ENCODE results near the gene ADAMTS2. TPM values are rescaled to one million over a fixed set of nuclear protein-coding genes. Genes with fewer than 3 reads are reported as not detected.

The ADAMTS2 gene
- total RNA-seq, 4 donors from 2014 or later: 39.5 to 61.9 (median 56.4) TPM

GRCh38 chr5:179121667-179122111 lies 223.6 kb downstream of the ADAMTS2 start:
- TF ChIP-seq, protein P1, sequence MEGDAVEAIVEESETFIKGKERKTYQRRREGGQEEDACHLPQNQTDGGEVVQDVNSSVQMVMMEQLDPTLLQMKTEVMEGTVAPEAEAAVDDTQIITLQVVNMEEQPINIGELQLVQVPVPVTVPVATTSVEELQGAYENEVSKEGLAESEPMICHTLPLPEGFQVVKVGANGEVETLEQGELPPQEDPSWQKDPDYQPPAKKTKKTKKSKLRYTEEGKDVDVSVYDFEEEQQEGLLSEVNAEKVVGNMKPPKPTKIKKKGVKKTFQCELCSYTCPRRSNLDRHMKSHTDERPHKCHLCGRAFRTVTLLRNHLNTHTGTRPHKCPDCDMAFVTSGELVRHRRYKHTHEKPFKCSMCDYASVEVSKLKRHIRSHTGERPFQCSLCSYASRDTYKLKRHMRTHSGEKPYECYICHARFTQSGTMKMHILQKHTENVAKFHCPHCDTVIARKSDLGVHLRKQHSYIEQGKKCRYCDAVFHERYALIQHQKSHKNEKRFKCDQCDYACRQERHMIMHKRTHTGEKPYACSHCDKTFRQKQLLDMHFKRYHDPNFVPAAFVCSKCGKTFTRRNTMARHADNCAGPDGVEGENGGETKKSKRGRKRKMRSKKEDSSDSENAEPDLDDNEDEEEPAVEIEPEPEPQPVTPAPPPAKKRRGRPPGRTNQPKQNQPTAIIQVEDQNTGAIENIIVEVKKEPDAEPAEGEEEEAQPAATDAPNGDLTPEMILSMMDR (IDR thresholded peaks at IDR 0.05): no peak
- ATAC-seq (ENCODE audit: low FRiP score) (no peak), DNase-seq (ENCODE audit: low spot score) (no peak)

DNA sequence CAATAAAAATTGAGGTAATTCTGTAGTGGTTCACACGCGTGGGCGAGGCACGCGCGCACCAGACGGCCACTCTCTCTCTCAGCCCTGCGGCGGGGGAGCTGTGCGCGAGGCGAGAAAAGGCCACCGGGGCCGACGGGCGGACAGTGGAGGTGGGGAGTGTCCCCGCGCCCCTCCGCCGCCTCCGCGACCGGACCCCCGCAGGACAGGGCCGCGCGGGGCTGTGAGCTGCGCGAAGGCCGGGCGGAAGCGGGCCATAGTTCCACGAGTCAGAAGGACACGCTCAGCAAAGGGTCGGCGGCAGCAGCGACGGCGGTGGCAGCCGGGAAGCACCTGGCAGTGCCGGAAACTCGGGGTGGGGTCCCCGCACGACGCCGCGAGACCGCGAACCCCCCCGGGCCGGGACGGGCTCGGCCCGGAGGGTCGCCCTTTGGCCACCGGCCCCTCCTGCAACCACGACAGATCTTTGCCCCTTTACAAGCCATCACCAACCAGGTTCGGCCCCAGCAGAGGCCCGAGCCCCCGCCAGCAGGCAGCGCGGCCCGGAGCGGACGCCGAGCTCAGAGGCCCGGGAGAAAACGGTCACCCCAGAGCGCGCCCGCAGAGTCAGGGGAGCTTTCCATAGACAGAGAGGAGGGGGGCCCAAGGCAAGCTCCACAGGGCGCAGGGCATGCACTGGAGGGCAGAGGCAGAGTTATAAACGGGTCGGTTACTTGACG lies 224.2 kb downstream of the ADAMTS2 start:
- DNase-seq (ENCODE audit: low spot score): no peak
- ATAC-seq (ENCODE audit: low FRiP score): no peak
- TF ChIP-seq, protein P1 (IDR thresholded peaks at IDR 0.05): no peak

GRCh38 chr5:179120421-179120861 lies 224.8 kb downstream of the ADAMTS2 start:
- no peak for ATAC-seq (ENCODE audit: low FRiP score)
- TF ChIP-seq, protein P1 (IDR thresholded peaks at IDR 0.05): no peak

GRCh38 chr5:179119415-179120170 lies 225.7 kb downstream of the ADAMTS2 start:
- TF ChIP-seq, protein P1 (IDR thresholded peaks at IDR 0.05): no peak
- no peak for DNase-seq (ENCODE audit: low spot score)
- ATAC-seq (ENCODE audit: low FRiP score): no peak

More at GRCh38 chr5:179120421-179120861, 224.8 kb downstream of the ADAMTS2 start:
- DNase-seq (ENCODE audit: low spot score): no peak

DNA sequence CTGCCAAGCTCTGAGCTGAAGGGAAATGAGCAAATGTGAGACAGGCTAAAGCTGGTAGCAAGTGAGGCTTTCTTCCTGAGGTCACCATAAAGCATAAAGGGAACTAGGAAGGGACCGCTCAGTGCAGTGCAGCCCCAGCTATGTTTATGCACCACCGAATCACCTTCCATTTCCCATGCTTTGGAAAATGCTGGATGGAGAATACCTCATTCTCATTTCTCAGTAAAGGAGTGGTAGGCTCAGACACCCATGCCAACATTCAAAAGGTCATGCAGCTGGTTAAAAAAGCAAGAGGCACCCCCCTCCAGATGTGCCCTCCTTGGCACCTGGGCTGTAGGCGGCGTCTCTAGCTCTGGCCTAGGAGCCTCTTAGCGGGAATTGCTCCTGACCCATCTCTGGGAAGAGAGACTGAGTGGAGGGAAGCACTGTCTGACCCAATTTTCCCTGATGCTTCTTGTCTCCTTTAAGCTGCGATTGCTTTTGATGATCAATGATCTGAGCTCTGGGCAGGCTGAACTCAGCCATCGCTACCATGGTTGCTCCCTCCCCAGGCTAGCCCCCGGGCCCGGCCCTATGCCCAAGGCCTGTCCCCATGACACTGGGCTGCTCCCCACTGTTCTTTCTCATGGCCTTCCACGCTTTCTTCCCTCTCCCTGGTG lies 226.4 kb downstream of the ADAMTS2 start:
- DNase-seq (ENCODE audit: low spot score) (no peak), ATAC-seq (ENCODE audit: low FRiP score) (no peak)
- TF ChIP-seq, protein P1 (IDR thresholded peaks at IDR 0.05): no peak

- ATAC-seq (ENCODE audit: low FRiP score) (no peak), DNase-seq (ENCODE audit: low spot score) (no peak)
Measured at GRCh38 chr5:179118338-179118737, 226.9 kb downstream of the ADAMTS2 start.

More at GRCh38 chr5:179118338-179118737, 226.9 kb downstream of the ADAMTS2 start:
- TF ChIP-seq, protein P1 (IDR thresholded peaks at IDR 0.05): no peak
